Gastrocnemius medialis (tissue), 4 donors: ENCODE data around the gene SEMA6C. TPM values are rescaled to one million over a fixed set of nuclear protein-coding genes. Genes with fewer than 3 reads are reported as not detected.

Experiments used
- ATAC-seq, 2 donors: fragments of 150-250 bp; one replicate each; pipeline ENCODE4 v1.9.1; 2016
- DNase-seq, 2 donors: peaks; one replicate each; pipeline ENCODE4 v3.0.0-alpha.2; 2019
- H3K27ac ChIP-seq, 4 donors: fragments of 200-600 bp; sonication (generic); 1 replicate in 1 of 4; 2 replicates in 3 of 4; pipeline ENCODE4 v1.5.1; 2016 to 2018; ENCODE audit warnings: mild to moderate bottlenecking in 2 of 4, moderate library complexity in 1 of 4
- H3K27me3 ChIP-seq, 3 donors: fragments of 200-600 bp; sonication (generic) in 2 of 3; 1 replicate in 1 of 3; 2 replicates in 2 of 3; pipeline versions ENCODE4 v1.5.1 to v1.6.0; 2016 to 2019; ENCODE audit warnings: mild to moderate bottlenecking in 1 of 3, moderate library complexity in 1 of 3
- H3K36me3 ChIP-seq, 2 donors: fragments of 200-600 bp; sonication (generic) in 1 of 2; one replicate each; pipeline ENCODE4 v1.5.1; 2017 to 2018
- H3K4me1 ChIP-seq, 2 donors: fragments of 200-600 bp; sonication (generic) in 1 of 2; one replicate each; pipeline ENCODE4 v1.5.1; 2016 to 2017; ENCODE audit warnings: mild to moderate bottlenecking in 2 of 2
- H3K4me3 ChIP-seq, 4 donors: fragments of 200-600 bp; sonication (generic) in 3 of 4; 1 replicate in 1 of 4; 2 replicates in 3 of 4; pipeline ENCODE4 v1.5.1; 2016 to 2019; ENCODE audit warnings: mild to moderate bottlenecking in 2 of 4
- H3K9me3 ChIP-seq, 3 donors: fragments of 200-600 bp; sonication (generic) in 2 of 3; 1 replicate in 1 of 3; 2 replicates in 2 of 3; pipeline ENCODE4 v1.5.1; 2016 to 2019
- CTCF ChIP-seq, 5 experiments: fragments of 450-650 bp in 3 of 5; fragments of 200-600 bp in 2 of 5; sonication (generic) in 2 of 5; IDR thresholded peaks in 4 of 5; conservative IDR thresholded peaks in 1 of 5; 1 replicate in 4 of 5; 2 replicates in 1 of 5; pipeline ENCODE4 v1.5.1; 2016 to 2019; ENCODE audit warnings: antibody characterized with exemption in 5 of 5, mild to moderate bottlenecking in 3 of 5, moderate library complexity in 3 of 5
- POLR2A ChIP-seq, 2 donors: fragments of 450-650 bp; IDR thresholded peaks; one replicate each; pipeline ENCODE4 v1.6.1; 2017; ENCODE audit warnings: antibody characterized with exemption in 2 of 2, mild to moderate bottlenecking in 2 of 2, moderate library complexity in 2 of 2
- in situ Hi-C, 4 donors: fragments of 200-750 bp; cut with MboI; loops; one replicate each; pipeline versions ENCODE4 v1.15.0 to v1.8.0; 2017; ENCODE audit warnings: low sequenced_read_pairs in 4 of 4
- intact Hi-C: fragments of 100-400 bp; cut with DNase I; formaldehyde crosslinking; loops from one replicate; pipeline ENCODE4 v1.15.1; 2023; ENCODE audit warnings: low total_unique reads
- total RNA-seq, 4 donors: library from RNA; depleted of rRNA; stranded (reverse); fragments of >200 nt; gene quantifications; one replicate each; pipeline versions ENCODE4 v1.1.0 to v1.2.3, GENCODE V29; 2016

SEMA6C gene
- total RNA-seq, 4 donors from 2014 or later = 51.5 to 121 (median 108) TPM

DNA sequence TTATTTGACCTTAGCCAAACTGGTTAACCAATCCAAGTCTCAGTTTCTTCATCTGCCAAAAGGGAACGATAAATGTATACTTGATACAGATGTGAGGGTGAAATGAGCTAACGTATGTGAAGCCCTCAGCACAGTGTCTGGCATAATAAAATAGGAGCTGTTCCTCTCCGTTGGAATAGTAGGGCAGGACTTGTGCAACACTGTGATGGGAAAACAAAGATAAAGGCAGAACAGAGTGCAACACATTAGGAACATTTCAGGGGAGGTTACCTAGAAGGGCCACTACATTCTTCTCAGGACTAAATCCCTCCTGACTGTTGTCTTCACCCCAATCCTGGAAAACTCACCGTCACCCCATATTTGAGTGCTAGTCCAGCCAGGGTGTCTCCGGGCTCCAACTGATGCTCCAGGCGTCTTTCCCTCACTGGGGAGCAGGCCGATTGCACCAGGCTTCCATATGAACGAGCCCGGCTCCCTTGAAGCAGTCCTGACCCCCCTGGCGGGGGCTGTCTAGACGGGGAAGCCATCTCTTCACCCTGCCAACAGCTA is 18.4 kb upstream of the SEMA6C start:
- no peak for TF ChIP-seq CTCF (IDR thresholded peaks at IDR 0.05 in 4 of 5, conservative IDR thresholded peaks at IDR 0.05 in 1 of 5)
- TF ChIP-seq POLR2A (IDR thresholded peaks at IDR 0.05) = no peak
- DNase-seq = no peak
- peak; percentile 1 to 2 for ATAC-seq
- Histone ChIP-seq H3K4me1 (peaks cover 45 to 50% of the 10 kb centered on the region in 2 donors), H3K9me3 (no peaks in the 10 kb centered on the region), H3K27me3 (no peaks in the 10 kb centered on the region), H3K27ac (peak overlapping the region; percentile 91 to 99 (median 91)), H3K36me3 (peaks cover 0 to 17% of the 10 kb centered on the region in 2 donors), H3K4me3 (peak overlapping the region; percentile 82 to 97 (median 84))
- intact Hi-C loops (loop anchor here (1.0 to 2.0 kb wide), 2 partner anchors 19 to 94 kb away; partner anchors contain the start of genes GABPB2 and SEMA6C), in situ Hi-C loops (no loop called here)

GRCh38 chr1:151159373-151159772 is 12.9 kb upstream of the SEMA6C start:
- Histone ChIP-seq H3K4me3 (no peak overlapping the region), H3K4me1 (peaks cover 24 to 26% of the 10 kb centered on the region in 2 donors), H3K36me3 (peaks cover 0 to 37% of the 10 kb centered on the region in 2 donors), H3K27me3 (no peaks in the 10 kb centered on the region), H3K27ac (peak overlapping the region; percentile 31 to 59 (median 51)), H3K9me3 (no peaks in the 10 kb centered on the region)
- in situ Hi-C loops = loop anchor here in 3 of 4 donors (5.0 to 10.0 kb wide), 2 partner anchors 55 to 62 kb away; no protein-coding TSS in a partner anchor
- ATAC-seq (no peak), DNase-seq (peak in 1 of 2 donors; percentile 11)
- intact Hi-C loops = no loop called here
- TF ChIP-seq POLR2A (IDR thresholded peaks at IDR 0.05) (no peak), CTCF (IDR thresholded peaks at IDR 0.05 in 4 of 5, conservative IDR thresholded peaks at IDR 0.05 in 1 of 5) (no peak)

DNA sequence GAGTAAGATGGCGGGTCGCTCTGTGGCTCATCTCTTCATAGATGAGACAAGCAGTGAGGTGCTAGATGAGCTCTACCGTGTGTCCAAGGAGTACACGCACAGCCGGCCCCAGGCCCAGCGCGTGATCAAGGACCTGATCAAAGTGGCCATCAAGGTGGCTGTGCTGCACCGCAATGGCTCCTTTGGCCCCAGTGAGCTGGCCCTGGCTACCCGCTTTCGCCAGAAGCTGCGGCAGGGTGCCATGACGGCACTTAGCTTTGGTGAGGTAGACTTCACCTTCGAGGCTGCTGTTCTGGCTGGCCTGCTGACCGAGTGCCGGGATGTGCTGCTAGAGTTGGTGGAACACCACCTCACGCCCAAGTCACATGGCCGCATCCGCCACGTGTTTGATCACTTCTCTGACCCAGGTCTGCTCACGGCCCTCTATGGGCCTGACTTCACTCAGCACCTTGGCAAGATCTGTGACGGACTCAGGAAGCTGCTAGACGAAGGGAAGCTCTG is 12.4 kb upstream of the SEMA6C start:
- Histone ChIP-seq H3K36me3 (peaks cover 0 to 37% of the 10 kb centered on the region in 2 donors), H3K4me1 (peaks cover 20 to 21% of the 10 kb centered on the region in 2 donors), H3K4me3 (no peak overlapping the region), H3K9me3 (no peaks in the 10 kb centered on the region), H3K27me3 (no peaks in the 10 kb centered on the region), H3K27ac (peak overlapping the region; percentile 31 to 59 (median 51))
- in situ Hi-C loops = loop anchor here in 3 of 4 donors (5.0 to 10.0 kb wide), 2 partner anchors 54 to 62 kb away; no protein-coding TSS in a partner anchor
- no peak for TF ChIP-seq CTCF (IDR thresholded peaks at IDR 0.05 in 4 of 5, conservative IDR thresholded peaks at IDR 0.05 in 1 of 5)
- no peak for TF ChIP-seq POLR2A (IDR thresholded peaks at IDR 0.05)
- peak in 1 of 2 donors; percentile 26 for DNase-seq
- no peak for ATAC-seq
- intact Hi-C loops = no loop called here

DNA sequence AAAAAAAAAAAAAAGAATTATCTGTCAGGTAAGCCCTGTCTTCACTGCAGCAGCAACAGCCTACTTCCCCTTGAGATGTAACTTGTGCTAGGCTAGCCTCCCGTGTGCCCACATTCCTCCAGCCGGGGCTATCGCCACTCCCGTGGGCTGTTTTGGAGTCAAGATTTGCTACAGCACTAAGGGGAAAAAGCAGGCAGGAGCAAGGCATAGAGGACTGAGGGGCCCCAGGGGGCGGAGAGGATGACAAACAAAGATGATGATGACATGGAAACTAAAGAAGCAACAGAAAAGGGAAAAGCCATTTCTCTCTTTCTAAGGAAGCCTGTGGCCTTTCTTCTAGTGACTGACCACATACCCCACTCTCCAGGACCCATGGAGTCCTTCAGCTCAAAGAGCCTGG is 11.9 kb upstream of the SEMA6C start:
- no peaks in the 10 kb centered on the region for H3K9me3 ChIP-seq
- H3K36me3 ChIP-seq = peaks cover 0 to 37% of the 10 kb centered on the region in 2 donors
- H3K27me3 ChIP-seq = no peaks in the 10 kb centered on the region
- peak overlapping the region in 1 of 4 donors; percentile 54 for H3K27ac ChIP-seq
- in situ Hi-C loops (loop anchor here in 3 of 4 donors (5.0 to 10.0 kb wide), 2 partner anchors 54 to 61 kb away; no protein-coding TSS in a partner anchor), intact Hi-C loops (no loop called here)
- peaks cover 16 to 21% of the 10 kb centered on the region in 2 donors for H3K4me1 ChIP-seq
- no peak overlapping the region for H3K4me3 ChIP-seq
- TF ChIP-seq POLR2A (IDR thresholded peaks at IDR 0.05) = no peak
- no peak for TF ChIP-seq CTCF (IDR thresholded peaks at IDR 0.05 in 4 of 5, conservative IDR thresholded peaks at IDR 0.05 in 1 of 5)
- ATAC-seq (no peak), DNase-seq (no peak)
